ENCODE data around the gene PLXNB3. TPM values are rescaled to one million over a fixed set of nuclear protein-coding genes. Genes with fewer than 3 reads are reported as not detected.

The PLXNB3 gene
- not detected in 2 replicates for total RNA-seq (2014; rRNA removed; shearing (Covaris generic))
- total RNA-seq (2022) = not detected in 2 replicates
- Bru-seq, nascent RNA = not detected
- BruChase-seq, experiment 1, labeled RNA remaining after a 6-hour chase = not detected
- not detected for BruChase-seq, experiment 2, labeled RNA remaining after a 2-hour chase
- long read RNA-seq = 0 reads

GRCh38 chrX:153763989-153764755 is at the start of gene PLXNB3:
PLXNB3 (plus strand) TSS chrX:153764249; CDS start chrX:153765536, 1,287 bp downstream.
- Histone ChIP-seq H3K4me2 (ENCODE audit: low read length) (no peak within 1 kb of the TSS), H3K27ac (ENCODE audit: low read depth, low read length, poor library complexity, severe bottlenecking) (no peak within 1 kb of the TSS)

GRCh38 chrX:153714256-153714655 is 49.8 kb upstream of the PLXNB3 start:
- Histone ChIP-seq H3K4me1 (ENCODE audit: insufficient read depth, low read length, poor library complexity, severe bottlenecking) (no peaks in the 10 kb centered on the region), H3K4me3 (ENCODE audit: low read depth, low read length, poor library complexity, severe bottlenecking) (no peak overlapping the region), H2AFZ (ENCODE audit: low read length) (no peak overlapping the region), H4K20me1 (ENCODE audit: insufficient read depth, low read length) (no peaks in the 10 kb centered on the region), H3K4me2 (ENCODE audit: low read length) (no peak overlapping the region), H3K9me2 (ENCODE audit: insufficient read depth, low read length) (no peaks in the 10 kb centered on the region), H3K79me2 (ENCODE audit: insufficient read depth, low read depth, low read length) (no peaks in the 10 kb centered on the region), H3K27ac (ENCODE audit: low read depth, low read length, poor library complexity, severe bottlenecking) (no peak overlapping the region), H3K36me3 (ENCODE audit: insufficient read depth, low read length) (peaks cover 44% of the 10 kb centered on the region), H3K9me3 (ENCODE audit: low read length) (no peaks in the 10 kb centered on the region)
- no peak for DNase-seq (ENCODE audit: low spot score)
- BruUV-seq (replicated peaks) = no TSS peak
- CTCF ChIA-PET (ENCODE audit: unreplicated experiment) = no interaction called here
- intact Hi-C loops (cut with micrococcal nuclease; ENCODE audit: unreplicated experiment) = no loop called here
- TF ChIP-seq CTCF (conservative IDR thresholded peaks at IDR 0.05; ENCODE audit: low read length) (no peak), EZH2phosphoT487 (IDR thresholded peaks at IDR 0.05; ENCODE audit: borderline replicate concordance, low read depth, low read length) (no peak)
- POLR2A ChIA-PET = interaction anchor here (1.0 kb wide), 1 partner anchor 8 kb away, joined by 4 read pairs; no protein-coding TSS in a partner anchor

More at GRCh38 chrX:153763989-153764755, at the start of gene PLXNB3:
- BruUV-seq (replicated peaks) = no TSS peak
- H3K9me2 ChIP-seq (ENCODE audit: insufficient read depth, low read length) = no peaks in the 10 kb centered on the region
- CTCF ChIA-PET (ENCODE audit: unreplicated experiment) = no interaction called here
- TF ChIP-seq CTCF (conservative IDR thresholded peaks at IDR 0.05; ENCODE audit: low read length) = peak; percentile 78
- no peak for TF ChIP-seq EZH2phosphoT487 (IDR thresholded peaks at IDR 0.05; ENCODE audit: borderline replicate concordance, low read depth, low read length)
- intact Hi-C loops (cut with micrococcal nuclease; ENCODE audit: unreplicated experiment) = loop anchor here (1.0 to 10.0 kb wide), 4 partner anchors 71 to 183 kb away; partner anchors contain the start of genes PDZD4 and SLC6A8
- DNase-seq (ENCODE audit: low spot score) = peak; percentile 64
- H4K20me1 ChIP-seq (ENCODE audit: insufficient read depth, low read length) = no peaks in the 10 kb centered on the region
- POLR2A ChIA-PET = no interaction called here
- peaks cover 6% of the 10 kb centered on the region for H3K4me1 ChIP-seq (ENCODE audit: insufficient read depth, low read length, poor library complexity, severe bottlenecking)
- H3K79me2 ChIP-seq (ENCODE audit: insufficient read depth, low read depth, low read length) = no peaks in the 10 kb centered on the region
- no peaks in the 10 kb centered on the region for H3K9me3 ChIP-seq (ENCODE audit: low read length)
- no peaks in the 10 kb centered on the region for H3K36me3 ChIP-seq (ENCODE audit: insufficient read depth, low read length)
- no peak within 1 kb of the TSS for H3K4me3 ChIP-seq (ENCODE audit: low read depth, low read length, poor library complexity, severe bottlenecking)
- H2AFZ ChIP-seq (ENCODE audit: low read length) = no peak within 1 kb of the TSS

- intact Hi-C loops (cut with micrococcal nuclease; ENCODE audit: unreplicated experiment) = no loop called here
- Histone ChIP-seq H3K27ac (ENCODE audit: low read depth, low read length, poor library complexity, severe bottlenecking) (no peak overlapping the region), H4K20me1 (ENCODE audit: insufficient read depth, low read length) (no peaks in the 10 kb centered on the region), H3K4me3 (ENCODE audit: low read depth, low read length, poor library complexity, severe bottlenecking) (no peak overlapping the region), H3K36me3 (ENCODE audit: insufficient read depth, low read length) (peaks cover 66% of the 10 kb centered on the region), H3K79me2 (ENCODE audit: insufficient read depth, low read depth, low read length) (peaks cover 9% of the 10 kb centered on the region; the same call in 1 of the 2 replicates), H3K9me3 (ENCODE audit: low read length) (no peaks in the 10 kb centered on the region), H3K9me2 (ENCODE audit: insufficient read depth, low read length) (no peaks in the 10 kb centered on the region), H2AFZ (ENCODE audit: low read length) (no peak overlapping the region), H3K4me2 (ENCODE audit: low read length) (no peak overlapping the region), H3K4me1 (ENCODE audit: insufficient read depth, low read length, poor library complexity, severe bottlenecking) (peaks cover 6% of the 10 kb centered on the region)
- BruUV-seq (replicated peaks) = no TSS peak
- CTCF ChIA-PET (ENCODE audit: unreplicated experiment) = no interaction called here
- no peak for DNase-seq (ENCODE audit: low spot score)
- POLR2A ChIA-PET = no interaction called here
- TF ChIP-seq EZH2phosphoT487 (IDR thresholded peaks at IDR 0.05; ENCODE audit: borderline replicate concordance, low read depth, low read length) = no peak
- no peak for TF ChIP-seq CTCF (conservative IDR thresholded peaks at IDR 0.05; ENCODE audit: low read length)
Observed at GRCh38 chrX:153717445-153717844, 46.6 kb upstream of the PLXNB3 start.

Data from OCI-LY7 (cell line).